Stimulated activated naive CD8-positive, alpha-beta T cell treated with anti-CD3 and anti-CD28 coated beads, Interleukin-15, amount 100 ng/mL, for 72 hours (primary cell): ENCODE measurements around the gene MAOB.
A peak's percentile ranks its signal among the peaks of the same experiment; 100 is the strongest.

Experiments
- ATAC-seq: fragments of 150-1000 bp; cut with Tn5 transposase; 2 replicates; pipeline ENCODE4 v1.10.0; 2021; ENCODE audit warnings: mild to moderate bottlenecking, moderate library complexity
- DNase-seq, 2 donors: peaks; one replicate each; pipeline ENCODE4 v3.0.0; 2021 to 2022
- H3K27ac Mint-ChIP-seq, 2 donors: one replicate each; pipeline ENCODE4 v1.8.0; 2022; ENCODE audit warnings: mild to moderate bottlenecking in 2 of 2, mixed read lengths in 2 of 2, moderate library complexity in 2 of 2
- H3K27me3 Mint-ChIP-seq: one replicate; pipeline ENCODE4 v1.8.0; 2022; ENCODE audit warnings: mixed read lengths
- H3K4me1 Mint-ChIP-seq: one replicate; pipeline ENCODE4 v1.8.0; 2022; ENCODE audit warnings: mild to moderate bottlenecking, mixed read lengths
- H3K4me3 Mint-ChIP-seq, 2 donors: one replicate each; pipeline ENCODE4 v1.8.0; 2022; ENCODE audit warnings: mild to moderate bottlenecking in 2 of 2, mixed read lengths in 2 of 2, moderate library complexity in 1 of 2
- H3K9me3 Mint-ChIP-seq, 2 donors: one replicate each; pipeline ENCODE4 v1.8.0; 2022; ENCODE audit warnings: mixed read lengths in 2 of 2

MAOB gene

GRCh38 chrX:43835559-43835958 is 46.7 kb downstream of the MAOB start:
- no peak for DNase-seq
- Mint-ChIP-seq H3K4me3 (no peak overlapping the region), H3K27me3 (no peaks in the 10 kb centered on the region), H3K9me3 (no peaks in the 10 kb centered on the region), H3K4me1 (no peaks in the 10 kb centered on the region), H3K27ac (no peak overlapping the region)
- no peak for ATAC-seq

- Mint-ChIP-seq H3K27ac (no peak overlapping the region), H3K4me3 (no peak overlapping the region), H3K27me3 (no peaks in the 10 kb centered on the region), H3K9me3 (no peaks in the 10 kb centered on the region), H3K4me1 (no peaks in the 10 kb centered on the region)
- no peak for ATAC-seq
- DNase-seq: no peak
These were observed 54.5 kb downstream of the MAOB start for GRCh38 chrX:43827791-43828190.

GRCh38 chrX:43822014-43822413 is 60.2 kb downstream of the MAOB start:
- ATAC-seq: no peak

GRCh38 chrX:43817444-43817843 is 64.8 kb downstream of the MAOB start:
- Mint-ChIP-seq H3K4me3 (no peak overlapping the region), H3K27me3 (no peaks in the 10 kb centered on the region), H3K27ac (no peak overlapping the region), H3K4me1 (peaks cover 14% of the 10 kb centered on the region), H3K9me3 (no peaks in the 10 kb centered on the region)
- no peak for ATAC-seq
- DNase-seq: no peak

More at GRCh38 chrX:43822014-43822413, 60.2 kb downstream of the MAOB start:
- Mint-ChIP-seq H3K27ac (no peak overlapping the region), H3K4me1 (no peaks in the 10 kb centered on the region), H3K9me3 (no peaks in the 10 kb centered on the region), H3K4me3 (no peak overlapping the region), H3K27me3 (no peaks in the 10 kb centered on the region)
- no peak for DNase-seq

GRCh38 chrX:43815209-43815608 is 67.0 kb downstream of the MAOB start:
- Mint-ChIP-seq H3K4me1 (peaks cover 14% of the 10 kb centered on the region), H3K4me3 (no peak overlapping the region), H3K9me3 (no peaks in the 10 kb centered on the region), H3K27ac (no peak overlapping the region), H3K27me3 (no peaks in the 10 kb centered on the region)
- DNase-seq: no peak
- no peak for ATAC-seq

GRCh38 chrX:43813898-43814297 is 68.4 kb downstream of the MAOB start:
- peak overlapping the region; percentile 42 to 61 for H3K27ac Mint-ChIP-seq
- ATAC-seq (peak; percentile 68), DNase-seq (peak; percentile 4 to 13)
- no peaks in the 10 kb centered on the region for H3K27me3 Mint-ChIP-seq
- no peaks in the 10 kb centered on the region for H3K9me3 Mint-ChIP-seq
- H3K4me3 Mint-ChIP-seq: no peak overlapping the region
- peaks cover 14% of the 10 kb centered on the region for H3K4me1 Mint-ChIP-seq

- peak; percentile 57 for ATAC-seq
- no peaks in the 10 kb centered on the region for H3K9me3 Mint-ChIP-seq
- no peak for DNase-seq
- H3K4me3 Mint-ChIP-seq: no peak overlapping the region
- peaks cover 14% of the 10 kb centered on the region for H3K4me1 Mint-ChIP-seq
- H3K27me3 Mint-ChIP-seq: no peaks in the 10 kb centered on the region
- peak overlapping the region in 1 of 2 donors; percentile 27 for H3K27ac Mint-ChIP-seq
These were observed 68.9 kb downstream of the MAOB start for GRCh38 chrX:43813319-43813718.

GRCh38 chrX:43809463-43809862 is 72.8 kb downstream of the MAOB start:
- Mint-ChIP-seq H3K27me3 (no peaks in the 10 kb centered on the region), H3K27ac (no peak overlapping the region), H3K9me3 (no peaks in the 10 kb centered on the region), H3K4me1 (peaks cover 12% of the 10 kb centered on the region), H3K4me3 (no peak overlapping the region)
- no peak for ATAC-seq
- no peak for DNase-seq

GRCh38 chrX:43808231-43808630 is 74.0 kb downstream of the MAOB start:
- no peak overlapping the region for H3K27ac Mint-ChIP-seq
- DNase-seq (no peak), ATAC-seq (no peak)
- no peaks in the 10 kb centered on the region for H3K9me3 Mint-ChIP-seq
- no peaks in the 10 kb centered on the region for H3K27me3 Mint-ChIP-seq
- H3K4me1 Mint-ChIP-seq: no peaks in the 10 kb centered on the region
- no peak overlapping the region for H3K4me3 Mint-ChIP-seq

GRCh38 chrX:43805579-43805978 is 76.7 kb downstream of the MAOB start:
- H3K27ac Mint-ChIP-seq: no peak overlapping the region
- no peak overlapping the region for H3K4me3 Mint-ChIP-seq
- no peaks in the 10 kb centered on the region for H3K4me1 Mint-ChIP-seq
- no peaks in the 10 kb centered on the region for H3K9me3 Mint-ChIP-seq
- no peak for ATAC-seq
- peaks cover 6% of the 10 kb centered on the region for H3K27me3 Mint-ChIP-seq
- DNase-seq: no peak

GRCh38 chrX:43804021-43804420 is 78.2 kb downstream of the MAOB start:
- ATAC-seq (no peak), DNase-seq (no peak)
- no peak overlapping the region for H3K4me3 Mint-ChIP-seq
- no peak overlapping the region for H3K27ac Mint-ChIP-seq
- H3K4me1 Mint-ChIP-seq: no peaks in the 10 kb centered on the region
- H3K27me3 Mint-ChIP-seq: peaks cover 6% of the 10 kb centered on the region
- H3K9me3 Mint-ChIP-seq: no peaks in the 10 kb centered on the region

GRCh38 chrX:43785930-43786591 is 96.2 kb downstream of the MAOB start:
- H3K4me3 Mint-ChIP-seq: no peak overlapping the region
- H3K27me3 Mint-ChIP-seq: no peaks in the 10 kb centered on the region
- ATAC-seq (no peak), DNase-seq (no peak)
- no peaks in the 10 kb centered on the region for H3K4me1 Mint-ChIP-seq
- H3K9me3 Mint-ChIP-seq: peaks cover 4 to 7% of the 10 kb centered on the region in 2 donors
- no peak overlapping the region for H3K27ac Mint-ChIP-seq

- ATAC-seq: no peak
- Mint-ChIP-seq H3K27ac (no peak overlapping the region), H3K27me3 (no peaks in the 10 kb centered on the region), H3K9me3 (no peaks in the 10 kb centered on the region), H3K4me1 (no peaks in the 10 kb centered on the region), H3K4me3 (no peak overlapping the region)
- DNase-seq: no peak
These were observed 124.2 kb downstream of the MAOB start for GRCh38 chrX:43758044-43758443.

- no peak for DNase-seq
- Mint-ChIP-seq H3K27ac (no peak overlapping the region), H3K4me3 (no peak overlapping the region), H3K9me3 (no peaks in the 10 kb centered on the region), H3K4me1 (no peaks in the 10 kb centered on the region), H3K27me3 (no peaks in the 10 kb centered on the region)
- ATAC-seq: no peak
These were observed 126.2 kb downstream of the MAOB start for GRCh38 chrX:43756076-43756475.

- H3K27me3 Mint-ChIP-seq: no peaks in the 10 kb centered on the region
- no peak for DNase-seq
- no peak overlapping the region for H3K27ac Mint-ChIP-seq
- H3K4me3 Mint-ChIP-seq: no peak overlapping the region
- ATAC-seq: no peak
- peaks cover 6% of the 10 kb centered on the region for H3K4me1 Mint-ChIP-seq
- H3K9me3 Mint-ChIP-seq: no peaks in the 10 kb centered on the region
These were observed 128.6 kb downstream of the MAOB start for GRCh38 chrX:43753637-43754036.

GRCh38 chrX:43750248-43750676 is 132.0 kb downstream of the MAOB start:
- H3K9me3 Mint-ChIP-seq: no peaks in the 10 kb centered on the region
- H3K27me3 Mint-ChIP-seq: no peaks in the 10 kb centered on the region
- H3K4me3 Mint-ChIP-seq: no peak overlapping the region
- H3K4me1 Mint-ChIP-seq: peaks cover 6% of the 10 kb centered on the region
- ATAC-seq (peak; percentile 71), DNase-seq (peak; percentile 9 to 16)
- H3K27ac Mint-ChIP-seq: no peak overlapping the region

- no peak for ATAC-seq
- Mint-ChIP-seq H3K9me3 (no peaks in the 10 kb centered on the region), H3K4me1 (peaks cover 6% of the 10 kb centered on the region), H3K4me3 (no peak overlapping the region), H3K27me3 (no peaks in the 10 kb centered on the region), H3K27ac (no peak overlapping the region)
- no peak for DNase-seq
These were observed 134.8 kb downstream of the MAOB start for GRCh38 chrX:43747476-43747875.
